HG02970 (cell line): ENCODE measurements around the gene SUV39H2.
"Not testable (repeated sequence)": the region's sequence is repeated elsewhere in the genome, so short reads cannot be mapped to it uniquely, and the experiment has no call there.

ENCODE experiments used
- ATAC-seq: cut with Tn5 transposase; IDR thresholded peaks from one replicate; pipeline ENCODE4 v1.9.1; 2021; ENCODE audit warnings: mild to moderate bottlenecking, moderate library complexity, moderate number of reproducible peaks; ENCODE audit not compliant: unreplicated experiment, low FRiP score

The SUV39H2 gene

DNA sequence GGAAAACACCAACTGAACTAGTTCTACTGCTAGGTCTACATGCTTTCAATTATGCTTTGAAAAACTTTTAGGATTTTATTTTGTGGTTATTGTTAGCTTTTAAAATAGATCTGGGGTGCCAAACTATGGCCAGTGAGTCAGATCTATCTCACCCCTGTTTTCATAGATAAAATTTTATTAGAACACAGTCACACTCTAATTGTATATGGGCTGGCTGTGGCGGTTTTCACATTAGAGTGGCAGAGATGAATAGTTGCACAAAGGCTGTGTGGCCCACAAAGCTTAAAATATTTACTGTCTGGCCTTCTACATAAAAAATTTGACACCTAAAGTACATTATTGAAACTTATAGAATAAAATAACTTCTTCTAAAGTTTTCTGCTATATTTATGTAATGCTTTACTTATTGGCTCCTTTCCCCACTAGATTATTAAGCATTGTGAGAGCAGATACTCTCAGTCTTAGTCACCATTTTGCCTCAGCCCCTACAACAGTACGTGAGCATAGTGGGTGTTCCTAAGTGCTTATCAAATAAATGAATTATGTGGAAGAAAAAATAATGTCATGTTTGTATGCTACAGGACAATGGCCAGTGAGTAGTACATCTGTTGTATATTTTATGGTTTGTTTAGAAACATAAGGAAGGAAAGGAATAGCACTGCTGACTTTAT is 5.4 kb upstream of the SUV39H2 start:
- ATAC-seq = no peak

DNA sequence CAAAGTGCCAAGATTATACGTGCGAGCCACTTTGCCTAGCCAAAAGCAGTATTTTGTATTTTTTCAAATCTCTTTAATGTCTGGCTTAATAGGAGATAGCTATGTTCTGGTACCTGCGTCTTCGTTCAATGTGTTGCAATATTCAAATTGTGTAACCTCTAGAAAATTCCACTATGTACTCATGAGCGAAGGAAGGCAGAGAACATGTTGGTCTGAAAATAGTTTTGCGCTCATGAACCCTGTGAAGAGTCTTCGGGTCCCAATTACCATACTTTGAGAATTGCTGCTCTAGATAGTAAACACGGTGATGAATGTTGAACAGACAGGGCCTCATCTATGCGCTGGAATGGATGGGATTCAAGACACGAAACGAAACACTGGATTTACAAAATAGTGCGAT is 2.7 kb upstream of the SUV39H2 start:
- no peak for ATAC-seq

DNA sequence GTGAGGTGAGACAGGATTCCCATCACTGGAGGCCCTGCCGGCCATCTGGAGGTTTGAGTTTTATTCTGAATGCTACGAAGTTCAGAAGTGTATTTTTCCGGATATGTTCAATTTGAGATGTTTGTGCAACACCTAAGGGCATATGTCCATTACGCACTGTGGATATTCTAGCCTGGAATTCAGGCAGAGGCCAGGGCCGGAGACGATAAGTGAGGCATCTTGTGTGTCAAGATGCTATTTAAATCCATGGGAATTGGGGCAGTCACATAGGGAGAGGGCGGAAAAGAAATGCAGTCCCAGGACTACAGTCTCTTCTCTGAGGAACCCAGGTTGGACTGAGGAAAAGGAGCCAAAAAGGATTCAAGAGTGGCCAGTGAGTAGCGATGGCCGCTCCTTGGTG is 1.9 kb upstream of the SUV39H2 start:
- no peak for ATAC-seq

DNA sequence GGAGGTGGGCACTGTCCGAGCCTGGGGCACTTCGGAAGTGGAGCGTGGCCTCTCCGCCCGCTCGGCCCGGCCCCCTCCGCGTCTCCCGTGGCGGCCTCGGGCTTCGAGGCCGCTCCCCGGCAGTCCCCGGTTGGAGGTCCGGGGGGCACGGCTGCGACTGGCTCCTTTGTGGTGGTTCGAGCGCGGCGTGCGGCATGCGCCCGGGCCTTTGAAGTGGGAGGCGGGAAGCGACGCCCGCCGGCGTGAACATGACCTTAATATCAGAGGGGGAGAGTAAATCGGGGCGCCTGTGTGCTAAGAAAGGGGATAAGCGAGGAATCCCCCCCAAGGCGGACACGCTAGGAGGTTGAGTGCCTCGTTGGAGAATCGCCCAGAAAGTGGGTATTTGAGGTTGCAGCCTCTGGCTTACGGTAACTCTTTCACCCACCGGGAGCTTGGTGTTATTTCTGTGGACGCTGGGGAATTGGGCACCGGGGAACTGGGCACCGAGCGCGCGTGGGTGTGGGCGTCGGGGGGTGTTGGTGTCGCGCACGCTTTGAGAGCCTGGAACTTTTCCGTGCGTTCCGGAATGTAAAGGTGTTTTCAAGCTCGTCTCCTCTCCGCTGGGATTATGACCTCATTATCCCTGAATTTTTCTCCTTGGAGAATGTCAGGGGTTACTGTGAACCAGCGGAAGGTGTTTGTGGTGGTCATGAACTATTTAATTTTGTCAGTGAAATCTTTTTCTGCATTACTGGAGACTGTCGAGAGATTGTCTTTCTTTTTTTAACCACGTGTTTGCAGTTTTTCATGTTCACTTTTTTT is 660 bp downstream of the SUV39H2 start:
- ATAC-seq = no peak

DNA sequence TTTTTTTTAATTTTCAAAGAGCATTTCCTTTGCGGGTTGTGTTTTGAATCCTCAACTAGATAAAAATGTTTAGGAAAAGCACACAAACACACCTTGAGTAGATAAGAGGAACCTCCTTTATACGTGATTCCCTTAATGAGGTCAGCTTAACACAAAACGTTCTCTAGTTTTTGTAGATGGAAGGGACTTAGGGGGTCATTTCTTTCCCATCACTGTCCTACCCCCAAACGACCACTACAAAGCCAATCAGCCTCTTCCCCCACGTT is 1.2 kb downstream of the SUV39H2 start:
- no peak for ATAC-seq

DNA sequence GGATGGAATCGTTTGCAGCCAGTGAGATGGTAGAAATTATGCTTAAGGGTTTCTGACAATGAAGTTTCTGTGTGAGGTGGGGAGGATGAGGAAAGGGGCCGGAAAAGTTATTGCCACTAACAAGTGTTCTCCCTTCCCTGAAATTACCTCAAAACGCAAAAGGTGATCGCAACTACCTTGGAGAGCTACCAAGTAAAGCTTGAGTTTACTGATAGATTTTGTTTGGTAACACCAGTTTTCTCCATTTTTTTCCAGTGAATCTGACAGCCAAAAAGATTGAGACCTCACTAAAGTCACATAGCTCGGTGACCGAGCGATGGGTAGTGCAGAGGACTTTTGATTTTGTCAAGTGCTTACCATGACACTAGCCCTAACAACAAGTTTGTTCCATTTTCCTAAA is 1.6 kb downstream of the SUV39H2 start:
- ATAC-seq = no peak

DNA sequence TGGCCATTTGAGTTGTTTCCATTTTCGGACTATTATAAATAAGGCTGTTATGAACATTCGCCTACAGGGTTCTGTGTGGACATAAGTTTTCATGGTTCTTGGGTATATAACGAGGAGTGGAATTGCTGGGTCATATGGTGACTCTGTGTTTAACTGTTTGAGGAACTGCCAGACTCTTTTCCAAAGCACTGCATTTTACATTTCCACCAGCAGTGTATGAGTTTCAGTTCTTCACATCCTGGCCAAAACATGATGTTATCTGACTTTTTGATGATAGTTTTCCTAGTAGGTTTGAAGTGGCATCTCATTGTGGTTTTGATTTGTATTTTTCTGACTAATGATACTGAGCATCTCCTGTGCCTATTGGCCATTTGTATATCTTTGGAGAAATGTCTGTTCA is 5.4 kb downstream of the SUV39H2 start:
- ATAC-seq = no peak

DNA sequence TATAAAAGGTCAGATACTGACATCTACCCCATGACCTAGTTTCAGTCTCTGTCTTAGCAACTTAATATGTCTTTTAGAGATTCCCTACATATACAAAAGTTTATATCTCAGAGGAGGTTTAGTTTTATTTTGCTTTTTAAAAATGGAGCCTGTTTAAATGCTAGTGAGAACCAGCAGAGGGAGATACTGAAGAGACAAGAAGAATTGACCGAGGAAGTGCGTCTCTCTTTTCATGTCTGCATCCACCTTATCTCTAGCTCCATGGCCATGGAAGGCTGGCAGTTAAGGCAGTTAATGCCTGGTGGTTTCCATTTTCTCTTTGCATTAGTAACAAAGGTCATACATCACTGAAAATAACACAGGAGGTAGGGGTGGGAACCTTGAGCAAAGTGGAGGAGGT is 10.7 kb downstream of the SUV39H2 start:
- ATAC-seq = no peak

DNA sequence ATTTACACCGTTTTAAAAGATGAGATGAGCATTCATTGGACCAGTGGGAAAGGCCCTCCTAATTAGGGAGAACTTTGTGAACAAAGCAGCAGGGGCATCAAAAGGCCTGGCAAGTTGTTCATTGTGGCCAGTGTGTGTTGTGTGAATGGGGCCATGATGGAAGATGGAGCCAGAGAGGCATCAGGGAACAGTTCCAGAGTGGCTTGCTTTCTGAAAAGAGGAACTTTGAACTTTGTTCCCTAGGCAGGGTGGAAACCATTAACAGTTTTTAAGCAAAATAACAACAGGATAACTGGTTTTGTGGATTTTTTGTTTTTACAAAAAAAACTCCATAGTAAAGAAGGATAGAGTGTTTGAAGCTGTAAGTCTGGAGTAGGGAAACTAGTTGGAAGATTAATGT is 12.5 kb downstream of the SUV39H2 start:
- ATAC-seq = no peak

DNA sequence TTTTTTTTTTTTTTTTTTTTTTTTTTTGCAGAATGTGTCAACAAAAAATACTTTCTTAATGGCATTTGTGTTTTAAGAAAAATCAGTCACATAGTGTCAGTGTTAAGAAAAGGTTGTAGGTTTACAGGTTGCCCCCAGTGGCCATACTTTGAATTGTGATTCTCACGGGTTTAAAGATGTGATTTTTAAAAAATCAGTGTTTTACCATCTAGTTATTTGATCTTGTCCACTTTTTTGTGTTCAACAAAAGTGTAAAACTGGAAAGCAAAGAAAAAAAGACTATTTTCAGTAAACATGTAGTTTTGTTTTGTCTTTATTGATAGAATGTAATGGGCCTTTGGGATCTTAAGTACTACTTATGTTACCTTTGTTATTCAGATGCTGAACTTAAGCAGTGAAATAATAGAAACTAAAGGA is 25.7 kb downstream of the SUV39H2 start:
- ATAC-seq = no peak

DNA sequence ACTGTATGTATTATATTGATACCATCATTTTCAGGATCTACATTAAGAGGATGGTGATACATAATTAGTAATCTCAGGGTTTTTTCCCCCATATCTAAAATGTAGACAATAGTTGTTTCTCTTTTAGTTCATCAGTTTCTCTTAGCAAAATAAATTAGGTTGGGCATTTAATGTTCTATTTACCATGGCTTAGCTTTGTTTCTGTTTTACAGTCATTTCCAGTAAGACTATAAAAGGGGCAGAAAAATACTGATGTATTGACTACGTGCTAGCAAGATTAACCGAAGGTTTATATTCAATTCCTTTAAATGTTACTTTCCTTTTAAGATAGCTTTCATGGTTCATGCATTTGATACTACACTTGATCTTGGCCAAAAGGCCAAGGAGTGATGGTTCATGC is 26.2 kb downstream of the SUV39H2 start:
- no peak for ATAC-seq

DNA sequence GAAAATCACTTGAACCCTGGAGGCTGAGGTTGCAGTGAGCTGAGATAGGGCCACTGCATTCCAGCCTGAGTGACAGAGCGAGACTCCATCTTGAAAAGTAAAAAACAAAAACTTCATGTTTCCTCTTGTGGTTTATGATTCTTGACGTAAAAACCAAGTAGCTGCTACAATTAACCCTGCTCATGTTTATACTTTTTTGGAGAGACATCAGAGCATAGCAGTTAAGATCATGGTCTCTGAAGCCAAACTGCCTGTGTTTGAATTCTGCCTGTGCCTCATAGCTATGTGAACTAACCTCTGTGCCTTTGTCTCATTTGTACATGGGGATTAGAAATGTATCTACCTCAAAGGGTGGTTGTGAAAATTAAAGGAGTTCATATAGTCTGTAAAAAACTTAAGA is 27.2 kb downstream of the SUV39H2 start:
- no peak for ATAC-seq

DNA sequence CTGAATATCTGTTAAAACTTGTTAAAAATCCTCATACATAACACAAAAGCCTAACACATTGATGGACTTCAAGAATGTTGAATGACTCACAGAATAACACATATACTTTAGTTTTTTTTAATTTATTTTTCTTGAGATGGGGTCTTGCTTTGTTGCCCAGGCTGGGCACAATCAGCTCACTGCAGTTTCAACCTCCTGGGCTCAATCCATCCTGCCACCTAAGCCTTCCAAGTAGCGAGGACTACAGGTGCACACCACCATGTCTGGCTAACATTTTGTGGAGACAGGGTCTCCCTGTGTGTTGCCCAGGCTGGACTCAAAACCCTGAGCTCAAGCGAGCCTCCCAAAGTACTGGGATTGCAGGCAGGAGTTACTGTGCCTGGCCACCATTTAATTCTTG is 28.1 kb downstream of the SUV39H2 start:
- ATAC-seq = no peak

DNA sequence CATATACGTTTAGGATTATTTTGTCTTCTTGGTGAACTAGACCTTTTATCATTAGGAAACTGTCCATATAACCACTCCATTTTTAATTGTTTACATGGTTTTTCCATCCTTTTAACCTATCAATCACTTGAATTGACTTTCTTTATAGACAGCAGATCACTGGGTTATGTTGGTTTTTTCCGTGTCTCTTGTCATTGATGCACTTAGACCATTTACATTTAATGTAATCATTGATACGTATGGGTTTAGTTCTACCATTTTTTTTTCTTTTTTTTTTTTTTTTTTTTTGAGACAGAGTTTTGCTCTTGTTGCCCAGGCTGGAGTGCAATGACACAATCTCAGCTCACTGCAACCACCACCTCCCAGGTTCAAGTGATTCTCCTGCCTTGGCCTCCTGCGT is 28.9 kb downstream of the SUV39H2 start:
- ATAC-seq = not testable (repeated sequence)

DNA sequence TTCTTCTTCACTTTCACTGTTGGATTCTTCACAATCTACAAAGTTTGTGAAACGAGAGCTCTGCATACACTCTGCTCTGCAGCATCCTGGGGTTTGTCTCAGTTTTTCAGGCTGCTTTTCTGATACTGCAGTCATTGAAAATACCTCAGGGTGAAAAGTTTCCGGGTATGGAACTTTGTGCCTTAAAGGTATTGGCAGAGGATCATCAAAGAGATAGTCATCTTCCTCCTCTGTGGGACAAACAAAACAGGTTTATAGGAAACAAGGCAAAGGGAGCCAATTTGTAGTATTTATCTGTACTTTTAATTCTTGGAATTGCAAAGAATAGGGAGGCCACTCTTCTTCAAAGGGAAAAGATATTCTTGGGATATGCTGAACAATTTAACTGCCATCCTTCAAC is 30.4 kb downstream of the SUV39H2 start:
- ATAC-seq = no peak

DNA sequence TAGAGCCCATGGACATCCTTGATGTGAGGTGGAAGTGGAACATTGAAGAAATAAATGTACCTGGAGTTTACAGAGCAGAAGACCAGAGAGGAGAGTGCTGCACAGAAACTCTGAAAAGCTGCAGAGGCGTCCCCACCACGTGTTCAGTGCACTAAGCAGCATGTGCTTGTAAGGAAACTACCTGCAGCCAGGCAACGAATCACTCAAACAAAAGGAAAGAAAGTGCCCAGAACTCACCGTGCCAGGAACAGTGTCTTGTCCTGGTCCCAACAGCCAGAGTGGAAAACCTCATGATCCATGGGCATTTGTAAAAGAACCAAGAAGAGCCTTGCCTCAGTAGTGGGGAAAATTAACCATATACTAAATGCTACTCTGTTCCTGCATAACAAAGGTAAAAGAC is 32.3 kb downstream of the SUV39H2 start:
- no peak for ATAC-seq

DNA sequence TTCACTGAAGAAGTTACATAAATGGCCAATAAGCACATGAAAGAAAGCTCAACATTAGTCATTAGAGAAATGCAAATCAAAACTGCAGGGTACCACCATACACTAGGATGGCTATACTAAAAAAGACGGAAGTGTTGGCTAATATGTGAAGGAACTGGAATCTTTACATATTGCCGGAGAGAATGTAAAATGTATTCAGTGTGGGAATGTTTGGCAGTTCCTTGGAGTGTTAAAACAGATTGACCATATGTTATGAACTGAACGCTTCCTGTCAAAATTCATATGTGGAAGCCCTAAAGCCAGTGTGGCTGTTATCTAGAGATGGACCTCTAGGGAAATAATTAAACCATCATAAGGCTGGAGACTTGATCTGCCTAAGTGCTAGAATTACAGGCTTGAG is 33.1 kb downstream of the SUV39H2 start:
- no peak for ATAC-seq

DNA sequence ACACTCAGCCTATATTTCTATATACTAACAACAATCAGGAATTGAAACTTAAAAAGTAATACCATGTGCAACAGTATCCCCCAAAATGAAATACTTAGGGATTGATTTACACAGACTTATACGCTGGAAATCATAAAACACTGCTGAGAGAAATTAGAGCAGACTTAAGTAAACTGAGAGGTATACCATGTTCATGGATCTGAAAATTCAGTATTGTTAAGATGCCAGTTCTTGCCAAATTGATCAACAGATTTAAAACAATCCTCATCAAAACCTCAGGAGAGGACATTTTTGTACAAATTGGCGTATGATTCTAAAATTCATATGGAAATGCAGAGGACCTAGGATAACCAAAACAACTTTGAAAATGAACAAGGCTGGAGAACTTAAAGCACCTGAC is 37.9 kb downstream of the SUV39H2 start:
- no peak for ATAC-seq

DNA sequence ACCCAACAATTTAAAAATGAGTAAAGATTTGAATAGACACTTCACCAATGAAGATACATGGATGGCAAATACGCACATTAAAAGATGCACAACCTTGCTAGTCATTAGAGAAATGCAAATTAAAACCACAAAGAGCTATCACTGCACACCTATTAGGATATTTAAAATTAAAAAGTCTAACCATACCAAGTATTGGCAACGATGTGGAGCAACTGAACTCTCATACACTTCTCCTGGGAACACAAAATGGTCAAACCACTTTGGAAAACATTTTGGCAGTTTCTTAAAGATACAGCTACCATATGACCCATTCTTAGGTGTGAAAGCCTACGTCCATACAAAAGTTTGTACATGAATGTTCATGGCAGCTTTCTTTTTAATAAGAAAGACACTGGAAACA is 39.2 kb downstream of the SUV39H2 start:
- ATAC-seq = no peak

DNA sequence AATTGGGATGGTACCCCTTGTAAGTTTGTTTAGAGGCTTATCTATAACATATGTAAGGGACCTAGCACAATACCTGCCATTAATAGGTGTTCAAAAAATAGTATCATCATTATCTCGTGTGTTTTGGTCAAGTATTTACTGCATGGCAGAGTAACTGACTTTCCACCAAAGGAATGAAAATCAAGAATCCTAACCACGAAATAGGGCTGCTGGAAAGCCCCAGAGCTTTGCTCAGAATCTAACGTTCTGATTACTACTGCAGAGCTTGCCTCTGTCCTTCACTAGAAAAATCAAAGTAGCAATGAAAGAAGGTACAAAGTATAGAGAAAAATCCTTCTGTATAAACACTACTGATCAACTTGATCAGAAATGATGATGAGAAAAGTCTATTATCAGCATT is 40.3 kb downstream of the SUV39H2 start:
- ATAC-seq = no peak

DNA sequence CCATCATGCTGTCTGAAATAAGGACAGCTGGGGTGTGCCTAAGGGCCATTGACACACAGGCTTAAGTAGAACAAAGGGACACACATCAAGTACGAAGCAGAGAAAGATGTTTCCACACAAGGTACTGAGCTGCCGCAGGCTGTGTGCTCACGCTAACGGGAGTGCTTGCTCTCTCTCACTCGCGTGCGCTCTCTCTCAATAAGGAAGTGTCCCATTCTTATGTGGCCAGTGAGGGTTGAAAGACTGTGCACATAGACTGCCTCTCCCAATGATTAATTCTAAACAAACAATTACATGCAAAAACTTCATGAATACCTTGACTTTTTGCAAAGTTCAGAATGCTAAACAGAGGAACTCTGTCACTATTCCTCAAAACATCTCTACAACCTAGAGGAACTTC is 45.3 kb downstream of the SUV39H2 start:
- no peak for ATAC-seq

DNA sequence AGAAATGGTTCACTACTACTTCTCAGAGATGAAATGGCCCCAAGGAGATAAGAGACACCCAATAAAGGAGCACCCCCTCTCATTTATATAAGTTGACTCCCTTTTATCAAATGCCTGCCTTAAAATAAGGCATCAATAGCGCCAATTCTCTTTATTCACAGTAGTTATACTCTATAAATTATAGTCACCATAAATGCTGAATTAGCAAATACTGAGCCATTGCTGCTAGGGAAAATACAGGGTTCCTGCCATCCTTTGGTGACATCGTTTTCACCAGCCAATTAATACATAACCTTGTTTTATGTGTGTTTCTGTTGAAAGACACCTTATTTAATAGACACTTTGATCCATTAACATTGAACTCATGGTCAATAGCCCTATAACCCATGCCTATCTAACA is 46.6 kb downstream of the SUV39H2 start:
- ATAC-seq = no peak

DNA sequence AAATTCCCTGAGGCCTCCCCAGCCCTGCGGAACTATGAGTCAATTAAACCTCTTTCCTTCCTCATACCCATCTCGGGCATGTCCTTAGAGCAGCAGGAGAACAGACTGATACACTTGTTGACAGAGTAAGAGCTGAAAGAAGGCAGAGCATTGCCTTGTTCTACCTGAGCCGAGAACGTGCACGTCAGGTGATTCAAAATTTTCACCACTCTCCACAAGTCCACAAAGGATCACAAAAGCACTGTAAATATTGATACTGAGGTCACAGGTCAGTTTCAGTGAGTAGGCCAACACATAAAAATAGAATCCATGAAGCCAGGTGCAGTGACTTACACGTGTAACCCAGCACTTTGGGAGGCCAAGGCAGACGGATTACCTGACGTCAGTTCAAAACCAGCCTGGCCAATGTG is 47.4 kb downstream of the SUV39H2 start:
- no peak for ATAC-seq
